NB4 (cell line): Measurements from ENCODE around the gene DCDC2.
"Not testable (repeated sequence)": the region's sequence is repeated elsewhere in the genome, so short reads cannot be mapped to it uniquely, and the experiment has no call there.

Experiments
- CTCF ChIP-seq: IDR thresholded peaks from one replicate; pipeline ENCODE4 v1.5.1; 2012; ENCODE audit warnings: low read depth, low read length
- POLR2A ChIP-seq: IDR thresholded peaks from 2 replicates; pipeline ENCODE4 v1.6.1; 2011; ENCODE audit warnings: mild to moderate bottlenecking; ENCODE audit not compliant: insufficient read length; ENCODE audit errors: extremely low read depth

GRCh38 chr6:24382891-24383494, 25.1 kb upstream of the DCDC2 start:
- TF ChIP-seq POLR2A, CTCF: not testable (repeated sequence)
